HG02588 (cell line): Measurements from ENCODE around the gene GNL3.
"Not testable (repeated sequence)": the region's sequence is repeated elsewhere in the genome, so short reads cannot be mapped to it uniquely, and the experiment has no call there.

Source experiments
- ATAC-seq: cut with Tn5 transposase; IDR thresholded peaks from one replicate; pipeline ENCODE4 v1.9.1; 2021; ENCODE audit warnings: mild to moderate bottlenecking, moderate library complexity; ENCODE audit not compliant: unreplicated experiment

Gene GNL3

DNA sequence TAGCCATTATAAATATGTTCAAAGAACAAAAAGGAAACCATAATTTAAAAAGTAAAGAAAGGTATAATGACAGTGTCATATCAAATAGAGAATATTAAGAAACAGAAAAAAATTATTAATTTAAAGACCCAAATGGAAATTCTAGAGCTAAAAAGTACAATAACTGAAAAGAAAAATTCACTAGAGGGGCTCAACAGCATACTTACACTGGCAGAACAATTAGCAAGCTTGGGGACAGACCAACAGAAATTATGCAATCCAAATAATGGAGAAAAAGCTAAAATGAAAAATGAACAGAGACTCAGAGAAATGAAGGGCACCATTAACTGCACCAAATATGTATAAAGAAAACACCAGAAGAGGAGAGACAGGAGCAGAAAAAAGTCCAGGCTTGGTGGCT, 33.8 kb downstream of the GNL3 start:
- ATAC-seq: no peak

DNA sequence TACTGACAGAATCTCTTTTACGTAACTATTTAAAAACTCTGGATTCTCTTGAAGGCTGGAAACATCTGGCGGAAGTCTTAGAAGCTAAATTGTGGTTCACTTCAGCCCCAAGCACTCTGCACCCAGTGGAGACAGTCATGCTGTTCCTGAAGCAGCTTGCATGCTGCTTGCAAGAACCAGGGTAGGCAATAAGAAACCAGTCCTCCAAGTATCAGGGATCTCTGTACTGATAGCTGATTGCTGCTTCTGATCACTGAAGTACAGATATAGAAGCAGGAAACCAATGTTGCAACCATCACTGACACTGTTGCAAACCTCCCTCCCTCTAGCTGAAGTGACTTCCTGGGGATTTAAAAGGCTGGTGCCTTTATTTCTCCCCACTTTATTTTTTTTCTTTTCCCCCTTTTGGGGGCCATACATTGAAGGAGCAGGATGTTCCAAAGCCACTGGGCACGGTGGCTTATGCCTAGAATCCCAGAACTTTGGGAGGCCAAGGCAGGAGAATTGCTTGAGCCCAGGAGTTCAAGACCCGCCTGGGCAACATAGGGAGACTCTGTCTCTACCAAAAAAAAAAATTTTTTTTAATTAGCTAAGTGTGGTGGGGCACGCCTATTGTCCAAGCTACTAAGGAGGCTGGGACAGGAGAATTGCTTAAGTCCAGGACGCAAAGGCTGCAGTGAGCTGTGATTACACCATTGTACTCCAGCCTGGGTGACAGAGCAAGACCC, 35.3 kb downstream of the GNL3 start:
- ATAC-seq: no peak

DNA sequence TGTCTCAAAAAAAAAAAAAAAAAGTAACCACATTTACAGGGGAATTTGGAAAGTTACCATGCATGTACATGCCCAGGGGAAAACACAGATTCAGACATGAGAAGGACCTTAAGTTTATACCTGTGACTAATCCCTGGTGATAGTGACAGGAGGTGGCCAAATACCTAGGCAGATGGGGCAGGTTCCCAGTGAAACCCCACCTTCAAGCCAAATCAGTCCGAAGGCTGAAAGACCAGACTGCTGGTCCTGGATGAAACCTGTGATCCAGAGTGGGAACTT, 35.8 kb downstream of the GNL3 start:
- ATAC-seq: no peak

- no peak for ATAC-seq
These were observed 36.7 kb downstream of the GNL3 start for GRCh38 chr3:52722491-52722890.

DNA sequence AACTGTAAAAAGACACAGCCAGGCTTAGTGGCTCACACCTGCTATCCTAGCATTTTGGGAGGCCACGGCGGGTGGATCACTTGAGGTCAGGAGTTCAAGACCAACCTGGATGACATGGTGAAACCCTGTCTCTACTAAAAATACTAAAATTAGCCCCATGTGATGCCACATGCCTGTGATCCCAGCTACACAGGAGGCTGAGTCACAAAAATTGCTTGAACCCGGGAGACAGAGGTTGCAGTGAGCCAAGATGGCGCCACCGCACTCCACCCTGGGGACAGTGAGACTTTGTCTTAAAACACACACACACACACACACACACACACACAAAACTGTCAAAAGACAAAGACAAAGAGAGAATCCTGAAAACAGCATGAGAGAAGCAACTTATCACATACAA, 38.1 kb downstream of the GNL3 start:
- ATAC-seq: no peak

DNA sequence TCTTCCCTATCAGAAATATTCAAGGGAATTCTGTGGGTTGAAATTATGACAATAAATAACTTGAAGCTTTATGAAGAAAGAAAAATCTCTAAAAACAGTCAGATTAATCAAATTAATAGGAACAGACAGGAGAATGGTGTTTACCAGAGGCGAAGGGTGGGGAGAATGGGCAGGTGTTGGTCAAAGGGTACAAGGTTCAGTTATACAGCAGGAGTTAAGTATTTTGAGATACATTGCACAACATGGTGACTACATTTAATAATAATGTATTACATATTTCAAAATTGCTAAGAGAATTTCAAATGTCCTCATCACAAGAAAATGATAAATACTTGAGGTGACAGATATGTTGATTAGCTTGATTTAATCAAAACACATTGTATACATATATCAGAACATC, 38.7 kb downstream of the GNL3 start:
- no peak for ATAC-seq

GRCh38 chr3:52728753-52729152, 42.9 kb downstream of the GNL3 start:
- not testable (repeated sequence) for ATAC-seq

- no peak for ATAC-seq
These were observed 44.8 kb downstream of the GNL3 start for GRCh38 chr3:52730681-52731080.

DNA sequence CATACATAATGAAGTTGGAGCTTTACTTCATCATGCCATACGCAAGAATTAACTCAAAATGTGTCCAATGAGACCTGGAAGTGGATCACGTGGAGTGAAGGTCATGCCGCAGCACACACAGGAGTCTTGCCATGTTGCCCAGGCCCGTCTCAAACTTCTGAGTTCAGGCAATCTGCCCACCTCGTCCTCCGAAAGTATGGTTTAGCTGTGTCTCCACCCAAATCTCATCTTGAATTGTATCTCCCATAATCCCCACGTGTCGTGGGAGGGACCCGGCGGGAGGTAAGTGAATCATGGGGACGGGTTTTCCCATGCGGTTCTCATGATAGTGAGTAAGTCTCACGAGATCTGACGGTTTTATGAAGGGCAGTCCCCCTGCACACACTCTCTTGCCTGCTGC, 45.8 kb downstream of the GNL3 start:
- ATAC-seq: no peak

DNA sequence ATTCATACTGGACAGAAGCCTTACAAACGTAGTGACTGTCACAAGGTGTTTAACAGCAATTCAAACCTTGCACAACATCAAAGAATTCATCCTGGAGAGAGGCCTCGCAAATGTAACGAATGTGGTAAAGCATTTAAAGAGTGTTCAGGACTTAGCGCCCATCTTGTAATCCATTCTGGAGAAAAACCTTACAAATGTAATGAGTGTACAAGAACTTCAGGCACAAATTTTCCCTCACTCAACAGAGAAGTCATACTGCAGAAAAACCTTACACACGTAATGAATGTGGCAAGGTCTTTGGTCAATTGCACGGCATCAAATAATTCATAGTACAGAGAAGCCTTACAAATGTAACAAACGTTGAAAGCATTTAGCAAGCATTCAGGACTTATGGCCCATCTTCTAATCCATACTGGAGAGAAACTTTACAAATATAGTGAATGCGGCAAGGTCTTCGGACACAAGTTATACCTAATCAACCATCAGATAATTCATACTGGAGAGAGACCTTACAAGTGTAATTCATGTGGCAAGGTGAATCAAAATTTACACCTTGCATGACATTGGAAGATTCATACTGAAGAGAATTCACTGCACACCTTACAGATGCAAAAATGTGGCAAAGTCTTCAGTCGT, 47.5 kb downstream of the GNL3 start:
- no peak for ATAC-seq

DNA sequence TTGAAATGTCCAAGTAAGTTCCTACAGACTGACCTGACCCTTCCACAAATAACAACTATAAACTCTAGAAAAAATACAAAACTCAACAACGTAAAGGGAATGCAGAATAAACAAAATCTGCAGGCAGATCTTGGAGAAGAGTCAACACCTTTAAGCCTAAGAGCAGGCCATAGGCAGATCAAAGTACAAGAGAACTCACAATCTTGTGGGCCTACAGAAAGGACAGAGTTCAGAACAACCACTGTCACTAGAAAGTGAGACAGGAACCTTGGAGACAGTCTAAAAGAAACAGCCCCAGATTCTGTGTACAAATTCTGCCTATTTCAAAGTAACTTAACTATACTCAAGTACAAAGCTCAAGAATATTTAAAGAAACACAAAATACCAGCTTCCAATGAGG, 53.9 kb downstream of the GNL3 start:
- no peak for ATAC-seq

DNA sequence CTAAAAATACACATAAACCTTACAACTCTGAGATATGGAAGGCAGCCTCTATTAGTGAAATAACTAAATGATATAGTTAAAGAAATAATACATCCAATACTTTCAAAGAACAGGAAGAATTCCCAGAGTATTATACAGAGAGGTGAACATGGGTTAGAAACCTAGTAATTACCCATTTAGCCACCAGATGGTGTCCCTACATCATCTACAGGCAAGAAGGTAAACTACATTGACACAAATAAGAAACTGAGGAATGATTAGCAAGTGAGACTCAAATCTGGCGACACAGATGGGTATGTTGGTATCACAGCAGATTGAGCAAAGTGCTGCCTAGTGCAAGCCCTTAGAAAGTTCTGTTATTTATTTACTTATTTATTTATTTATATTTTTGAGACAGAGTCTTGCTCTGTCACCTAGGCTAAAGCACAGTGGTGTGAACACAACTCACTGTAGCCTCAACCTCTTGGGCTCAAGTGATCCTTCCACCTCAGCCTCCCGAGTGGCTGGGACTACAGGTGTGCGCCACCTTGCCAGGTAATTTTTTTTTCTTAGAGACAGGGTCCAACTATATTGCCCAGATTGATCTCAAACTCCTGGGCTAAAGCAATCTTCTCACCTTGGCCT, 56.7 kb downstream of the GNL3 start:
- no peak for ATAC-seq

GRCh38 chr3:52743152-52743551, 57.3 kb downstream of the GNL3 start:
- ATAC-seq: no peak

DNA sequence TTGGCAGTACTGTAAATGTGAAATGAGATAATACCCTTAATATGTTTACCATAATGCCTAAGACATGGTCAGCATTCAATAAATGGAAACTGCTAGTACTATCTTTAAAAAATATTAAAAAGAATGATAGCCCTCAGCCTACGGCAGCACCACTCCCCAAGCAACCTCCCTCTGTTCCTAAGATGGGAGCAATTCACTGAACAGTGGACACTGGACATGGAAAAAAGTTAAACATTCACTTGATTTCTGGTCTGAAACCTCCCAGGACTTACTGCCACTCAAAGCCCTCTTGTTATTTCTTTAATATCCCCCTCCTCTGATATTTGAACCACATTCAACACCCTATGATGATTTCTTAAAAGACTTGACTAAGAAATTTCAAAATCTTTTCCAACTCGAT, 57.9 kb downstream of the GNL3 start:
- ATAC-seq: no peak
